HCT116 (cell line): Measurements from ENCODE around the gene RBM43. TPM values are rescaled to one million over a fixed set of nuclear protein-coding genes. Genes with fewer than 3 reads are reported as not detected.

ENCODE experiments used
- ATAC-seq: fragments of 200-7000 bp; cut with Tn5 transposase; 2 replicates; pipeline ENCODE4 v1.9.1; 2020; ENCODE audit warnings: mild to moderate bottlenecking, moderate library complexity
- BruUV-seq: library from RNA; stranded (reverse); fragments of 400-500 nt; replicated peaks from 2 replicates; lab custom pipeline; 2021; lab: Mats Ljungman, UMichigan
- CTCF ChIA-PET: fragments of 300-600 bp; sonication (Branson Sonifier 250); formaldehyde crosslinking; loops from one replicate; lab custom pipeline; 2021; ENCODE audit warnings: antibody characterized with exemption; lab: Charles Lee
- POLR2A ChIA-PET: fragments of 300-600, 350-600 bp; sonication (Branson Sonifier 250); formaldehyde crosslinking; loops from one replicate; lab custom pipeline; 2021; ENCODE audit warnings: antibody characterized with exemption; lab: Charles Lee
- RAD21 ChIA-PET, 2 experiments: fragments of 300-600 bp; sonication (Branson Sonifier 250); formaldehyde crosslinking; loops; one replicate each; lab custom pipeline; 2023; ENCODE audit warnings: low total read pairs in 2 of 2; ENCODE audit not compliant: uncharacterized antibody in 2 of 2, unreplicated experiment in 2 of 2, low non-redundant PET in 1 of 2; lab: Charles Lee
- DNase-seq: peaks from one replicate; pipeline ENCODE4 v3.0.0-alpha.2; 2010; ENCODE audit warnings: low read depth, low spot score
- H2AFZ ChIP-seq: fragments of 200-600 bp; shearing (Covaris generic), sonication (generic); 2 replicates; pipeline ENCODE4 v1.6.1; 2017; ENCODE audit warnings: low read depth, mixed run types, mixed read lengths, antibody characterized with exemption, low read length; ENCODE audit not compliant: poor library complexity, severe bottlenecking
- H3K27ac ChIP-seq: 2 replicates; pipeline ENCODE4 v1.5.1; 2012; ENCODE audit warnings: low read depth, low read length
- H3K27me3 ChIP-seq: fragments of 200-600 bp; sonication (generic); 2 replicates; pipeline ENCODE4 v1.6.1; 2016; ENCODE audit warnings: mixed run types, low read length, mixed read lengths; ENCODE audit not compliant: insufficient read depth
- H3K36me3 ChIP-seq, 2 experiments: fragments of 200-500 bp in 1 of 2; fragments of 200-600 bp in 1 of 2; sonication (Bioruptor generic) in 1 of 2; sonication (generic) in 1 of 2; 2 replicates each; pipeline versions ENCODE4 v1.5.1 to v1.6.1; 2014 to 2016; ENCODE audit warnings: low read length in 2 of 2, inconsistent platforms in 1 of 2, mixed read lengths in 1 of 2, mixed run types in 1 of 2; ENCODE audit not compliant: insufficient read depth in 2 of 2, control insufficient read depth in 1 of 2
- H3K4me1 ChIP-seq, 2 experiments: fragments of 200-600 bp in 1 of 2; sonication (generic) in 1 of 2; 2 replicates each; pipeline versions ENCODE4 v1.5.1 to v1.6.1; 2012 to 2017; ENCODE audit warnings: low read length in 2 of 2, inconsistent platforms in 1 of 2, mild to moderate bottlenecking in 1 of 2, mixed read lengths in 1 of 2, mixed run types in 1 of 2, moderate library complexity in 1 of 2; ENCODE audit not compliant: insufficient read depth in 2 of 2, control insufficient read depth in 1 of 2
- H3K4me2 ChIP-seq: fragments of 200-600 bp; sonication (generic); 2 replicates; pipeline ENCODE4 v1.6.1; 2017; ENCODE audit warnings: mixed run types, low read length, mixed read lengths
- H3K4me3 ChIP-seq, 2 experiments: fragments of 200-600 bp in 1 of 2; sonication (generic) in 1 of 2; replicated peaks in 1 of 2; 2 replicates each; pipeline ENCODE4 v1.5.1; 2011 to 2016; ENCODE audit warnings: low read length in 2 of 2, control low read depth in 1 of 2, low read depth in 1 of 2, mild to moderate bottlenecking in 1 of 2, mixed read lengths in 1 of 2, mixed run types in 1 of 2
- H3K79me2 ChIP-seq: fragments of 200-600 bp; sonication (generic); 2 replicates; pipeline ENCODE4 v1.6.1; 2017; ENCODE audit warnings: mild to moderate bottlenecking, mixed run types, low read length, moderate library complexity, mixed read lengths; ENCODE audit not compliant: insufficient read depth
- H3K9ac ChIP-seq: fragments of 200-600 bp; sonication (generic); 2 replicates; pipeline ENCODE4 v1.6.1; 2016; ENCODE audit warnings: low read length, mixed read lengths
- H3K9me2 ChIP-seq: fragments of 200-600 bp; sonication (generic), shearing (Covaris generic); 2 replicates; pipeline ENCODE4 v1.6.1; 2017; ENCODE audit warnings: mixed run types, mild to moderate bottlenecking, moderate library complexity; ENCODE audit not compliant: insufficient read depth
- H3K9me3 ChIP-seq, 2 experiments: fragments of 200-500 bp in 1 of 2; fragments of 200-600 bp in 1 of 2; sonication (Bioruptor generic) in 1 of 2; sonication (generic) in 1 of 2; 2 replicates each; pipeline ENCODE4 v1.6.1; 2014 to 2017; ENCODE audit warnings: low read length in 2 of 2, mixed read lengths in 2 of 2, inconsistent platforms in 1 of 2, low read depth in 1 of 2, mild to moderate bottlenecking in 1 of 2, mixed run types in 1 of 2, moderate library complexity in 1 of 2; ENCODE audit not compliant: control insufficient read depth in 1 of 2, insufficient read depth in 1 of 2
- H4K20me1 ChIP-seq: fragments of 200-600 bp; sonication (generic), shearing (Covaris generic); 2 replicates; pipeline ENCODE4 v1.6.1; 2017; ENCODE audit warnings: mixed run types, mild to moderate bottlenecking, moderate library complexity; ENCODE audit not compliant: insufficient read depth
- ATF3 ChIP-seq: IDR thresholded peaks from 2 replicates; pipeline ENCODE4 v1.6.1; 2012
- CEBPB ChIP-seq: IDR thresholded peaks from 2 replicates; pipeline ENCODE4 v1.6.1; 2012; ENCODE audit warnings: low read depth
- CTCF ChIP-seq, 3 experiments: fragments of 200-600 bp in 1 of 3; sonication (generic) in 1 of 3; IDR thresholded peaks in 2 of 3; conservative IDR thresholded peaks in 1 of 3; 2 replicates each; pipeline ENCODE4 v1.5.1; 2012 to 2017; ENCODE audit warnings: low read depth in 2 of 3, low read length in 2 of 3, antibody characterized with exemption in 1 of 3, borderline replicate concordance in 1 of 3, control low read depth in 1 of 3, mild to moderate bottlenecking in 1 of 3, mixed read lengths in 1 of 3, mixed run types in 1 of 3, moderate library complexity in 1 of 3; ENCODE audit not compliant: insufficient read depth in 1 of 3
- ELF1 ChIP-seq: IDR thresholded peaks from 2 replicates; pipeline ENCODE4 v1.6.1; 2012; ENCODE audit warnings: low read depth, borderline replicate concordance
- EZH2 ChIP-seq: fragments of 200-600 bp; sonication (generic); IDR thresholded peaks from 2 replicates; pipeline ENCODE4 v1.6.1; 2017; ENCODE audit warnings: antibody characterized with exemption, mixed run types
- EZH2phosphoT487 ChIP-seq: fragments of 200-600 bp; IDR thresholded peaks from 2 replicates; pipeline ENCODE4 v1.6.1; 2018; ENCODE audit warnings: antibody characterized with exemption, borderline replicate concordance
- FOSL1 ChIP-seq: IDR thresholded peaks from 2 replicates; pipeline ENCODE4 v1.6.1; 2012; ENCODE audit warnings: low read depth
- POLR2A ChIP-seq: IDR thresholded peaks from 2 replicates; pipeline ENCODE4 v1.7.0; 2011; ENCODE audit warnings: borderline replicate concordance; ENCODE audit not compliant: insufficient read depth, insufficient read length; ENCODE audit errors: extremely low read depth
- SIN3A ChIP-seq: IDR thresholded peaks from 2 replicates; pipeline ENCODE4 v1.6.1; 2012; ENCODE audit warnings: low read depth
- SRF ChIP-seq: IDR thresholded peaks from 2 replicates; pipeline ENCODE4 v1.6.1; 2012; ENCODE audit warnings: low read depth
- TCF7L2 ChIP-seq: IDR thresholded peaks from 2 replicates; pipeline ENCODE4 v1.7.0; 2011; ENCODE audit warnings: borderline replicate concordance, inconsistent platforms; ENCODE audit not compliant: insufficient read depth, insufficient read length; ENCODE audit errors: extremely low read depth
- ZFX ChIP-seq: fragments of 450-650 bp; IDR thresholded peaks from 2 replicates; pipeline ENCODE4 v1.6.1; 2017
- intact Hi-C: fragments of 100-400 bp; cut with micrococcal nuclease; formaldehyde crosslinking; loops from 2 replicates; pipeline ENCODE4 v1.10.0; 2022
- total RNA-seq: library from RNA; stranded (reverse); gene quantifications from one replicate; pipeline ENCODE4 v1.2.1, GENCODE V29; 2021; ENCODE audit not compliant: unreplicated experiment
- TF ChIP-seq, protein P1 (sequence below): IDR thresholded peaks from 2 replicates; pipeline ENCODE4 v1.6.1; 2011; ENCODE audit warnings: mild to moderate bottlenecking, low read length, moderate library complexity; ENCODE audit not compliant: insufficient replicate concordance; ENCODE audit errors: extremely low read depth
- TF ChIP-seq, protein P2 (sequence below): IDR thresholded peaks from 2 replicates; pipeline ENCODE4 v1.6.1; 2012

The RBM43 gene
- total RNA-seq, 1 experiment from 2014 or later: 3.3 TPM

DNA sequence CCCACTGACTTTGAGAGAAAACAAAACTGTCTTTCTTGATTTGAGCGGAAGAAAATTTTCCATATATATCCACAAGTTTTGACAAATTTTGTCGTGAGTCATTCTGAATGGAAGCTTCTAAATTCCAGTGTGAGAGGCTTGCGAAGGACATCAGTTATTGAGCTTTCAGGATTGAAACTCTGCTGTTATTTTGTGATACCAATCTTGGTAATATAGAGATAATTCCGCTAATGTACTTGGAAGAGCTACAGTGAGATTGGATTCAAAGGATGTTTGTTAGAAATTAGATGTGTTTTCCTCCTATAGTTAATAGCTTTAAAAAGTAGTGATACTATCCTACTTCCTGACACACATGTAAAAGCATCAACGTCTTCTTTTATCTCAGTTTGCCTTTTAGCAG is 61.4 kb downstream of the RBM43 start:
- Histone ChIP-seq H3K4me2 (no peak overlapping the region), H2AFZ (no peak overlapping the region), H3K9me2 (no peaks in the 10 kb centered on the region), H3K4me3 (no peak overlapping the region), H3K9me3 (no peaks in the 10 kb centered on the region), H3K27ac (no peak overlapping the region), H3K4me1 (peaks cover 0 to 5% of the 10 kb centered on the region in 2 experiments; a peak in 1 of 4 replicates), H3K79me2 (no peaks in the 10 kb centered on the region), H3K9ac (no peak overlapping the region), H4K20me1 (no peaks in the 10 kb centered on the region), H3K27me3 (no peaks in the 10 kb centered on the region), H3K36me3 (no peaks in the 10 kb centered on the region)
- CTCF ChIA-PET: no interaction called here
- RAD21 ChIA-PET: no interaction called here
- BruUV-seq: no TSS peak
- TF ChIP-seq FOSL1 (no peak), SIN3A (no peak), EZH2phosphoT487 (no peak), ZFX (no peak), SRF (no peak), CEBPB (no peak), CTCF (IDR thresholded peaks at IDR 0.05 in 2 of 3, conservative IDR thresholded peaks at IDR 0.05 in 1 of 3; ENCODE audit: borderline replicate concordance in 1 of 3, insufficient read depth in 1 of 3, low read depth in 2 of 3, low read length in 2 of 3) (no peak), ELF1 (no peak), ATF3 (no peak), EZH2 (no peak), POLR2A (no peak), TCF7L2 (no peak)
- TF ChIP-seq, protein P1, sequence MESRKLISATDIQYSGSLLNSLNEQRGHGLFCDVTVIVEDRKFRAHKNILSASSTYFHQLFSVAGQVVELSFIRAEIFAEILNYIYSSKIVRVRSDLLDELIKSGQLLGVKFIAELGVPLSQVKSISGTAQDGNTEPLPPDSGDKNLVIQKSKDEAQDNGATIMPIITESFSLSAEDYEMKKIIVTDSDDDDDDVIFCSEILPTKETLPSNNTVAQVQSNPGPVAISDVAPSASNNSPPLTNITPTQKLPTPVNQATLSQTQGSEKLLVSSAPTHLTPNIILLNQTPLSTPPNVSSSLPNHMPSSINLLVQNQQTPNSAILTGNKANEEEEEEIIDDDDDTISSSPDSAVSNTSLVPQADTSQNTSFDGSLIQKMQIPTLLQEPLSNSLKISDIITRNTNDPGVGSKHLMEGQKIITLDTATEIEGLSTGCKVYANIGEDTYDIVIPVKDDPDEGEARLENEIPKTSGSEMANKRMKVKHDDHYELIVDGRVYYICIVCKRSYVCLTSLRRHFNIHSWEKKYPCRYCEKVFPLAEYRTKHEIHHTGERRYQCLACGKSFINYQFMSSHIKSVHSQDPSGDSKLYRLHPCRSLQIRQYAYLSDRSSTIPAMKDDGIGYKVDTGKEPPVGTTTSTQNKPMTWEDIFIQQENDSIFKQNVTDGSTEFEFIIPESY: no peak
- TF ChIP-seq, protein P2, sequence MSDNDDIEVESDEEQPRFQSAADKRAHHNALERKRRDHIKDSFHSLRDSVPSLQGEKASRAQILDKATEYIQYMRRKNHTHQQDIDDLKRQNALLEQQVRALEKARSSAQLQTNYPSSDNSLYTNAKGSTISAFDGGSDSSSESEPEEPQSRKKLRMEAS: no peak
- POLR2A ChIA-PET: no interaction called here
- ATAC-seq: no peak
- no peak for DNase-seq
- intact Hi-C loops: no loop called here
